K562 (cell line): ENCODE data around the gene PATL2. TPM values are rescaled to one million over a fixed set of nuclear protein-coding genes. Genes with fewer than 3 reads are reported as not detected.

Experiments used
- ATAC-seq: fragments of 200-7000 bp; cut with Tn5 transposase; 3 replicates; pipeline ENCODE4 v1.9.1; 2020; ENCODE audit warnings: moderate library complexity
- BruUV-seq: library from RNA; stranded (reverse); fragments of 400-500 nt; replicated peaks from 2 replicates; lab custom pipeline; 2021; lab: Mats Ljungman, UMichigan
- CTCF ChIA-PET: fragments of 300-600 bp; formaldehyde crosslinking; extraction: SDS; loops from one replicate; lab custom pipeline; 2021; ENCODE audit warnings: low intra/inter-chr PET ratio; lab: Yijun Ruan, JAX
- POLR2A ChIA-PET: fragments of 300-600, 350-650 bp; sonication (Branson Sonifier 250); formaldehyde crosslinking; extraction: SDS; loops from one replicate; lab custom pipeline; 2021; ENCODE audit warnings: antibody characterized with exemption, inconsistent platforms; lab: Yijun Ruan, JAX
- DNase-seq, 4 experiments: peaks; one replicate each; pipeline versions ENCODE4 v3.0.0 to v3.0.0-alpha.2; 2011 to 2018; ENCODE audit warnings: low spot score in 3 of 4, mixed read lengths in 3 of 4; ENCODE audit errors: extremely low read depth in 1 of 4
- FAIRE-seq: peaks from 2 replicates; lab custom pipeline; 2011; peaks lifted over from hg19 to GRCh38; lab: Jason Lieb, UNC
- H2AFZ ChIP-seq: 2 replicates; pipeline ENCODE4 v1.6.0; 2011; ENCODE audit warnings: low read depth, low read length, control low read depth, inconsistent platforms
- H3K27ac ChIP-seq: fragments of 200-600 bp; 3 replicates; pipeline ENCODE4 v1.8.0; 2011; ENCODE audit warnings: low read depth, mild to moderate bottlenecking, control low read depth, inconsistent platforms, low read length, moderate library complexity, mixed read lengths; ENCODE audit errors: extremely low read depth
- H3K27me3 ChIP-seq, 2 experiments: fragments of 300-600 bp in 1 of 2; 2 replicates in 1 of 2; 3 replicates in 1 of 2; pipeline versions ENCODE4 v1.6.0 to v1.8.0; 2011; ENCODE audit warnings: inconsistent platforms in 2 of 2, low read length in 2 of 2, mild to moderate bottlenecking in 1 of 2, mixed read lengths in 1 of 2, moderate library complexity in 1 of 2; ENCODE audit not compliant: control insufficient read depth in 2 of 2, insufficient read depth in 2 of 2
- H3K36me3 ChIP-seq: fragments of 300-600 bp; 3 replicates; pipeline ENCODE4 v1.8.0; 2011; ENCODE audit warnings: mild to moderate bottlenecking, low read length, inconsistent platforms; ENCODE audit not compliant: control insufficient read depth, insufficient read depth
- H3K4me1 ChIP-seq, 2 experiments: fragments of 200-600 bp in 1 of 2; replicated peaks in 1 of 2; 2 replicates in 1 of 2; 3 replicates in 1 of 2; pipeline versions ENCODE4 v1.5.1 to v1.8.0; 2011; ENCODE audit warnings: inconsistent platforms in 2 of 2, low read length in 2 of 2, mild to moderate bottlenecking in 1 of 2, mixed read lengths in 1 of 2, moderate library complexity in 1 of 2; ENCODE audit not compliant: control insufficient read depth in 2 of 2, insufficient read depth in 2 of 2
- H3K4me2 ChIP-seq: 2 replicates; pipeline ENCODE4 v1.6.1; 2011; ENCODE audit warnings: low read length, control low read depth, inconsistent platforms, mixed read lengths; ENCODE audit not compliant: insufficient read depth
- H3K4me3 ChIP-seq: fragments of 200-600 bp; sonication (generic), shearing (Covaris generic); 2 replicates; pipeline ENCODE4 v1.5.1; 2016; ENCODE audit warnings: control low read depth, inconsistent platforms
- H3K79me2 ChIP-seq: fragments of 200-600 bp; 3 replicates; pipeline ENCODE4 v1.8.0; 2011; ENCODE audit warnings: low read length, inconsistent platforms; ENCODE audit not compliant: control insufficient read depth, insufficient read depth
- H3K9ac ChIP-seq, 2 experiments: 2 replicates each; pipeline versions ENCODE4 v1.6.0 to v1.6.1; 2011; ENCODE audit warnings: low read depth in 2 of 2, low read length in 2 of 2, control low read depth in 1 of 2, inconsistent platforms in 1 of 2, mild to moderate bottlenecking in 1 of 2, mixed read lengths in 1 of 2; ENCODE audit not compliant: insufficient read depth in 1 of 2
- H3K9me1 ChIP-seq: one replicate; pipeline ENCODE4 v1.6.0; 2011; ENCODE audit warnings: inconsistent platforms, mild to moderate bottlenecking, low read length, moderate library complexity; ENCODE audit not compliant: control insufficient read depth, insufficient read depth
- H3K9me3 ChIP-seq: replicated peaks from 2 replicates; pipeline ENCODE4 v1.5.1; 2011; ENCODE audit warnings: low read depth, low read length, inconsistent platforms; ENCODE audit not compliant: control insufficient read depth, insufficient read depth
- H4K20me1 ChIP-seq: replicated peaks from 2 replicates; pipeline ENCODE4 v1.6.1; 2011; ENCODE audit warnings: low read length, inconsistent platforms, mixed read lengths; ENCODE audit not compliant: control insufficient read depth, insufficient read depth
- POLR2G ChIP-seq: fragments of 200-400 bp; formaldehyde crosslinking; IDR thresholded peaks from 2 replicates; pipeline ENCODE4 v1.6.1; 2017; ENCODE audit warnings: low read depth, mild to moderate bottlenecking, antibody characterized with exemption, low read length, moderate library complexity
- PRPF4 ChIP-seq: fragments of 200-400 bp; formaldehyde crosslinking; IDR thresholded peaks from one replicate; pipeline ENCODE4 v1.6.1; 2017; ENCODE audit warnings: low read length, low read depth, mild to moderate bottlenecking; ENCODE audit not compliant: insufficient read depth, poor library complexity, severe bottlenecking
- SLC30A9 ChIP-seq: fragments of 250-450 bp; sonication (Bioruptor Pico); IDR thresholded peaks from 2 replicates; pipeline ENCODE4 v1.8.0; 2022; ENCODE audit warnings: mild to moderate bottlenecking, moderate library complexity
- SOX6 ChIP-seq: fragments of 450-650 bp; IDR thresholded peaks from 2 replicates; pipeline ENCODE4 v1.6.1; 2014; ENCODE audit warnings: mild to moderate bottlenecking
- SP1 ChIP-seq: sonication (generic); formaldehyde crosslinking; IDR thresholded peaks from 2 replicates; pipeline ENCODE4 v1.8.1; 2022; ENCODE audit warnings: mild to moderate bottlenecking, missing genetic modification reagents
- SRSF1 ChIP-seq: fragments of 200-400 bp; formaldehyde crosslinking; IDR thresholded peaks from 2 replicates; pipeline ENCODE4 v1.6.1; 2017; ENCODE audit warnings: mild to moderate bottlenecking, low read depth, low read length, moderate library complexity
- ZNF134 ChIP-seq: fragments of 250-450 bp; sonication (Bioruptor Pico); conservative IDR thresholded peaks from 2 replicates; pipeline ENCODE4 v1.4.0; 2020
- ZNF165 ChIP-seq: fragments of 250-450 bp; sonication (Bioruptor Pico); IDR thresholded peaks from 2 replicates; pipeline ENCODE4 v1.4.0; 2020; ENCODE audit warnings: borderline replicate concordance
- ZNF586 ChIP-seq: fragments of 450-650 bp; formaldehyde crosslinking; conservative IDR thresholded peaks from 2 replicates; pipeline ENCODE4 v1.4.0; 2020; ENCODE audit warnings: mild to moderate bottlenecking, moderate library complexity
- ZNF668 ChIP-seq: fragments of 250-450 bp; sonication (Bioruptor Pico); IDR thresholded peaks from 2 replicates; pipeline ENCODE4 v1.8.0; 2022; ENCODE audit warnings: mild to moderate bottlenecking, inconsistent platforms
- ZNF695 ChIP-seq: fragments of 450-650 bp; formaldehyde crosslinking; IDR thresholded peaks from 2 replicates; pipeline ENCODE4 v1.4.0; 2020; ENCODE audit warnings: mild to moderate bottlenecking, moderate library complexity
- ZNF707 ChIP-seq: fragments of 250-450 bp; sonication (Bioruptor Pico); conservative IDR thresholded peaks from 2 replicates; pipeline ENCODE4 v1.8.0; 2022; ENCODE audit warnings: inconsistent platforms, mild to moderate bottlenecking, moderate library complexity
- ZNF77 ChIP-seq: fragments of 250-450 bp; sonication (Bioruptor Pico); IDR thresholded peaks from 2 replicates; pipeline ENCODE4 v1.5.0; 2020
- ZNF830 ChIP-seq: fragments of 250-450 bp; sonication (Bioruptor Pico); IDR thresholded peaks from 2 replicates; pipeline ENCODE4 v1.5.0; 2021; ENCODE audit warnings: mild to moderate bottlenecking
- ZSCAN29 ChIP-seq: fragments of 450-650 bp; IDR thresholded peaks from 2 replicates; pipeline ENCODE4 v1.6.1; 2017
- WGBS: fragments of 100-300 bp; shearing (Covaris generic); methylation state at CpG from one replicate; pipeline ENCODE4 v1.1.6; 2016; ENCODE audit warnings: low coverage, mixed read lengths; ENCODE audit not compliant: insufficient coverage; ENCODE audit errors: missing lambda C conversion rate; 5-methylcytosine and 5-hydroxymethylcytosine counted together
- in situ Hi-C: fragments of 300-500 bp; cut with MboI; formaldehyde crosslinking; loops from 4 replicates; pipeline ENCODE4 v1.15.0; 2018; ENCODE audit warnings: inconsistent platforms, mixed read lengths
- intact Hi-C: fragments of 100-400 bp; cut with micrococcal nuclease; formaldehyde crosslinking; loops from 2 replicates; pipeline ENCODE4 v1.14.2; 2022
- polyA plus RNA-seq, 8 experiments: library from polyadenylated mRNA; depleted of rRNA in 4 of 8; stranded (reverse) in 5 of 8; unstranded in 3 of 8; fragments of >200 nt; fragmentation: Nextera tagmentation in 2 of 8; fragmentation: Illumina TruSeq in 1 of 8; extraction: Ambion mirVana in 2 of 8; extraction: Trizol in 1 of 8; gene quantifications; 2 replicates each; pipeline versions ENCODE4 v1.2.1 to v1.2.3, GENCODE V29; 2011 to 2014; ENCODE audit warnings: inconsistent platforms in 1 of 8, missing spikeins in 1 of 8
- total RNA-seq, 7 experiments: library from RNA; depleted of rRNA in 6 of 7; stranded (reverse); fragments of >200 nt in 6 of 7; fragmentation: Illumina TruSeq in 2 of 7; extraction: Trizol in 2 of 7; gene quantifications; 2 replicates each; pipeline versions ENCODE4 v1.2.1 to v1.2.3, GENCODE V29; 2011 to 2021; ENCODE audit warnings: low replicate concordance in 1 of 7
- TF ChIP-seq, protein P1 (sequence below): sonication (generic); formaldehyde crosslinking; IDR thresholded peaks from 2 replicates; pipeline ENCODE4 v1.8.0; 2022; ENCODE audit warnings: mild to moderate bottlenecking, missing genetic modification reagents

PATL2 gene
- total and polyA plus RNA-seq, 9 of the 15 experiments (the other 6 are each of a cell fraction or from before 2014, with no cell fraction given): 0.42 to 1.1 (median 0.86) TPM

DNA sequence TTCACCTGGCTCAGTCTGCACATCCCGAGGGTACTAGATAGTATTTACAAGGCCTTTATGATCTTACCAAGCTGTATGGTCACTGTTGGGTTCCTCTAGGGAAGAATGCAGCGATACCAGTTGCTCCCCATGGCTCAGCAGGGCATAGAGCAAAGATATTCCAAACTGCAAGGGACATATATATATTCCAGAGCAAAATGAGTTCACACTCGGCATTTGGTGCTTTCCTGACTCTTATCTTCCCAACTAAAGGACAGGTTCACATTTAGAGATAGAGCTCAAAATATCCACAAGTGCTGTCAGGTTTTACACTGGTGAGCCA, 44.1 kb downstream of the PATL2 start:
- FAIRE-seq (no peak), DNase-seq (no peak), ATAC-seq (no peak)
- H3K9ac ChIP-seq: no peak overlapping the region
- 26% methylated on average over 3 of the region's 3 CpGs for WGBS
- no peak overlapping the region for H3K27ac ChIP-seq
- peaks cover 17% of the 10 kb centered on the region for H3K79me2 ChIP-seq
- ChIA-PET POLR2A (interaction anchor here (0.6 to 1.5 kb wide), 3 partner anchors 44 to 62 kb away, joined by 3 to 5 read pairs (median 4); partner anchors contain the start of gene PATL2), CTCF (no interaction called here)
- in situ Hi-C loops (no loop called here), intact Hi-C loops (no loop called here)
- peak overlapping the region; percentile 69 for H2AFZ ChIP-seq
- no TSS peak for BruUV-seq
- H3K4me1 ChIP-seq: peaks cover 14 to 20% of the 10 kb centered on the region in 2 experiments
- H4K20me1 ChIP-seq: no peaks in the 10 kb centered on the region
- H3K27me3 ChIP-seq: no peaks in the 10 kb centered on the region
- no peaks in the 10 kb centered on the region for H3K9me1 ChIP-seq
- H3K36me3 ChIP-seq: no peaks in the 10 kb centered on the region
- no peak overlapping the region for H3K4me3 ChIP-seq
- no peak overlapping the region for H3K4me2 ChIP-seq
- TF ChIP-seq ZNF668 (CRISPR knock-in tag): no peak
- TF ChIP-seq ZNF586 (CRISPR knock-in tag): no peak
- no peak for TF ChIP-seq ZSCAN29
- TF ChIP-seq ZNF830 (CRISPR knock-in tag): no peak
- TF ChIP-seq POLR2G: no peak
- TF ChIP-seq ZNF695 (CRISPR knock-in tag): no peak
- TF ChIP-seq, protein P1, sequence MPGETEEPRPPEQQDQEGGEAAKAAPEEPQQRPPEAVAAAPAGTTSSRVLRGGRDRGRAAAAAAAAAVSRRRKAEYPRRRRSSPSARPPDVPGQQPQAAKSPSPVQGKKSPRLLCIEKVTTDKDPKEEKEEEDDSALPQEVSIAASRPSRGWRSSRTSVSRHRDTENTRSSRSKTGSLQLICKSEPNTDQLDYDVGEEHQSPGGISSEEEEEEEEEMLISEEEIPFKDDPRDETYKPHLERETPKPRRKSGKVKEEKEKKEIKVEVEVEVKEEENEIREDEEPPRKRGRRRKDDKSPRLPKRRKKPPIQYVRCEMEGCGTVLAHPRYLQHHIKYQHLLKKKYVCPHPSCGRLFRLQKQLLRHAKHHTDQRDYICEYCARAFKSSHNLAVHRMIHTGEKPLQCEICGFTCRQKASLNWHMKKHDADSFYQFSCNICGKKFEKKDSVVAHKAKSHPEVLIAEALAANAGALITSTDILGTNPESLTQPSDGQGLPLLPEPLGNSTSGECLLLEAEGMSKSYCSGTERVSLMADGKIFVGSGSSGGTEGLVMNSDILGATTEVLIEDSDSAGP: no peak
- no peak for TF ChIP-seq ZNF707 (CRISPR knock-in tag)
- TF ChIP-seq SRSF1: no peak
- TF ChIP-seq ZNF77 (CRISPR knock-in tag): no peak
- no peak for TF ChIP-seq PRPF4
- no peak for TF ChIP-seq SLC30A9 (CRISPR knock-in tag)
- no peak for TF ChIP-seq ZNF165
- TF ChIP-seq ZNF134 (CRISPR knock-in tag): no peak
- TF ChIP-seq SP1 (CRISPR knock-in tag): no peak
- no peak for TF ChIP-seq SOX6
- no peaks in the 10 kb centered on the region for H3K9me3 ChIP-seq
